Ovary (tissue), 10 donors: Measurements from ENCODE around the gene ACACB. TPM values are rescaled to one million over a fixed set of nuclear protein-coding genes. Genes with fewer than 3 reads are reported as not detected.

Source experiments
- DNase-seq, 5 donors: peaks; one replicate each; pipeline ENCODE4 v3.0.0-alpha.2; 2019 to 2020
- H3K27ac ChIP-seq, 2 donors: fragments of 200-600 bp; one replicate each; pipeline versions ENCODE4 v1.5.1 to v1.8.0; 2019 to 2022
- H3K27me3 ChIP-seq: fragments of 200-600 bp; one replicate; pipeline ENCODE4 v1.8.0; 2022
- H3K36me3 ChIP-seq: fragments of 200-600 bp; sonication (generic); one replicate; pipeline ENCODE4 v1.5.1; 2019
- H3K4me1 ChIP-seq: one replicate; pipeline ENCODE4 v1.8.1; 2013; ENCODE audit warnings: mild to moderate bottlenecking, moderate library complexity; ENCODE audit not compliant: insufficient read depth
- H3K4me3 ChIP-seq: fragments of 200-600 bp; sonication (generic); one replicate; pipeline ENCODE4 v1.5.1; 2017
- H3K9me3 ChIP-seq, 2 donors: fragments of 200-600 bp in 1 of 2; sonication (generic) in 1 of 2; one replicate each; pipeline versions ENCODE4 v1.5.1 to v1.8.1; 2013 to 2019; ENCODE audit warnings: mild to moderate bottlenecking in 1 of 2, moderate library complexity in 1 of 2
- EP300 ChIP-seq: sonication (generic); formaldehyde crosslinking; IDR thresholded peaks from one replicate; pipeline ENCODE4 v1.6.1; 2017; ENCODE audit warnings: antibody characterized with exemption
- POLR2A ChIP-seq: fragments of 450-650 bp; IDR thresholded peaks from one replicate; pipeline ENCODE4 v1.6.1; 2017; ENCODE audit warnings: antibody characterized with exemption, mild to moderate bottlenecking, moderate library complexity
- WGBS, 3 donors: extraction: QIAGEN DNeasy Blood & Tissue Kit in 1 of 3; methylation state at CpG; one replicate each; pipeline versions ENCODE4 v1.1.5 to v1.1.7; 2013 to 2017; 5-methylcytosine and 5-hydroxymethylcytosine counted together
- intact Hi-C, 4 donors: fragments of 100-400 bp; cut with DNase I; formaldehyde crosslinking; loops; one replicate each; pipeline versions ENCODE4 v1.11.0 to v1.15.1; 2022 to 2023
- long read RNA-seq, 3 donors: library from polyadenylated mRNA in 2 of 3; unstranded in 2 of 3; transcript quantifications; one replicate each; pipeline ENCODE4 v2.0.0 and lab custom pipeline, GENCODE V29; 2021 to 2026
- polyA plus RNA-seq, 2 donors: library from polyadenylated mRNA; stranded (reverse); fragments of 200-250 nt in 1 of 2; fragments of 350-450 nt in 1 of 2; fragmentation: Illumina TruSeq in 1 of 2; extraction: RNeasy Lipid Tissue Mini Kit (QIAGEN cat#74804) in 1 of 2; gene quantifications; one replicate each; pipeline ENCODE4 v1.2.3, GENCODE V29; 2013 to 2014
- total RNA-seq, 7 donors: library from RNA; depleted of rRNA in 2 of 7; stranded (reverse); fragments of >200 nt in 2 of 7; fragmentation: NEBNext Ultra II Directional in 3 of 7; extraction: Animal tissue kit (Norgen Biotek cat#: 25700) in 3 of 7; gene quantifications; one replicate each; pipeline versions ENCODE4 v1.1.0 to v1.2.4, GENCODE V29; 2016 to 2023
- TF ChIP-seq, protein P1 (sequence below), 3 donors: fragments of 450-650 bp in 2 of 3; fragments of 200-600 bp in 1 of 3; IDR thresholded peaks; one replicate each; pipeline versions ENCODE4 v1.5.1 to v1.8.0; 2016 to 2022; ENCODE audit warnings: antibody characterized with exemption in 3 of 3, mild to moderate bottlenecking in 1 of 3
- donor health status: DM: no; HTN: no; CAD: no; lungs with moderate emphysema.
- donor health status: DM: no; HTN: no; CAD: no.
- donor health status: Bipolar disorder and iron deficiency.
- donor health status: DM: yes; HTN: yes; CAD: no.
- donor health status: DM: no; HTN: no; CAD: no.
- donor health status: DM: yes; HTN: yes; CAD: no.

The ACACB gene
- total RNA-seq (10 to 100 TPM; 27.1 to 56.5 (median 40.9) TPM), polyA plus RNA-seq (10 to 100 TPM; 20.5 to 23.0 TPM)
- long read RNA-seq, donor 1, partial matches to known transcripts, result 14 of 27 reads
- long read RNA-seq, donor 1, other reads (novel, unspliced or antisense), result 9 of 27 reads
- long read RNA-seq, donor 2, result 0 reads
- long read RNA-seq, donor 3, partial matches to known transcripts, result 2 of 10 reads
- long read RNA-seq, donor 3, other reads (novel, unspliced or antisense), result 6 of 10 reads

DNA sequence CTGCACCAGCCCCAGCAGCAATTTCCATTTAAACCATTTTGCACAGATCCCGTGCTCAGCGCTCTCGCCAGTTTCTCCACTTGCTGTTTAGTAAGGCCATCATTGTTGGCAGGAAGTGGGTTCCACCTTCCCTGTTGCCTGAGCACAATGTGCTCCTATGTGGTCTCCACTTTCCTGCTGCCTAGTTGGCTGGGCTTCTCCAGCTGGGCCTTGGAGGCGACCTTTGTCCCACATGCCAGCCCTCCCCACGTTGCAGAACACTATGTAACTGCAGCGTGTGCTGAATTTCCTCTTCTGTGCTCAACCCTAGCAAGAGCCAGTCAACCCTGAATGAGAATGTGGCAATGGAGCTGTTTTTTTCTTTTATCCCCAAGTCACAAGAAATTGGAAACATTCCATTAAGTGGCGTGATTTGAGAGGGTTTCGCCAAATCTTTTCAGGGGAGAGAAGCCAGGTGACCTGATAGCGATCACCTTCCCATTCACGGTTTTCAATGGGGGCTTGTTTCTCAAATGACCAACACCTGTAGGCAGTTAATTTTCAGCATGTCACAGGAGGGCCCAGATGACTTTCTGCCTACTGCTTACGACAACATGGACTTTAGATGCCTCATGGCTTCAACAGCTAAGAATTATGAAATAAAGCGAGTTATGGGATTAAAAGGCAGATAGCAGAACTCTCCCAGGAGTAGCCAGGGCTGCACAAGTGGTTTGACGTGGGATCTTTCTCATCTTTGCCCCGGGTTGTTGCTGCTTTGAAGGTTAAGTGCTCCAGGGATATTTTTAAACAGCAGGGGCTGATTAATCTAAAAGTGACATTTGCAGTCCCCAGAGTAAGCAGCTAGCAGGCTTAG, at the start of gene ACACB:
TSS of gene ACACB (plus strand) at position 830 of the 853 bp plus-strand sequence. CDS start 22,819 bp downstream, outside the sequence.
- H3K27me3 ChIP-seq, result no peaks in the 10 kb centered on the region
- no peaks in the 10 kb centered on the region for H3K36me3 ChIP-seq
- no peak within 1 kb of the TSS for H3K4me3 ChIP-seq
- 56 to 63% (median 61%) methylated on average over 14 of the region's 14 CpGs for WGBS, 3 donors
- no peak within 1 kb of the TSS for H3K27ac ChIP-seq
- TF ChIP-seq EP300 (no peak), POLR2A (no peak)
- TF ChIP-seq, protein P1, sequence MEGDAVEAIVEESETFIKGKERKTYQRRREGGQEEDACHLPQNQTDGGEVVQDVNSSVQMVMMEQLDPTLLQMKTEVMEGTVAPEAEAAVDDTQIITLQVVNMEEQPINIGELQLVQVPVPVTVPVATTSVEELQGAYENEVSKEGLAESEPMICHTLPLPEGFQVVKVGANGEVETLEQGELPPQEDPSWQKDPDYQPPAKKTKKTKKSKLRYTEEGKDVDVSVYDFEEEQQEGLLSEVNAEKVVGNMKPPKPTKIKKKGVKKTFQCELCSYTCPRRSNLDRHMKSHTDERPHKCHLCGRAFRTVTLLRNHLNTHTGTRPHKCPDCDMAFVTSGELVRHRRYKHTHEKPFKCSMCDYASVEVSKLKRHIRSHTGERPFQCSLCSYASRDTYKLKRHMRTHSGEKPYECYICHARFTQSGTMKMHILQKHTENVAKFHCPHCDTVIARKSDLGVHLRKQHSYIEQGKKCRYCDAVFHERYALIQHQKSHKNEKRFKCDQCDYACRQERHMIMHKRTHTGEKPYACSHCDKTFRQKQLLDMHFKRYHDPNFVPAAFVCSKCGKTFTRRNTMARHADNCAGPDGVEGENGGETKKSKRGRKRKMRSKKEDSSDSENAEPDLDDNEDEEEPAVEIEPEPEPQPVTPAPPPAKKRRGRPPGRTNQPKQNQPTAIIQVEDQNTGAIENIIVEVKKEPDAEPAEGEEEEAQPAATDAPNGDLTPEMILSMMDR (IDR thresholded peaks at IDR 0.05), result no peak
- intact Hi-C loops, result loop anchor here in 1 of 4 donors (10.0 kb wide), 1 partner anchor 269 kb away; no protein-coding TSS in a partner anchor
- H3K4me1 ChIP-seq, result peaks cover 17% of the 10 kb centered on the region
- DNase-seq, result peak in 4 of 5 donors; percentile 43 to 75 (median 52)
- H3K9me3 ChIP-seq, result no peaks in the 10 kb centered on the region

DNA sequence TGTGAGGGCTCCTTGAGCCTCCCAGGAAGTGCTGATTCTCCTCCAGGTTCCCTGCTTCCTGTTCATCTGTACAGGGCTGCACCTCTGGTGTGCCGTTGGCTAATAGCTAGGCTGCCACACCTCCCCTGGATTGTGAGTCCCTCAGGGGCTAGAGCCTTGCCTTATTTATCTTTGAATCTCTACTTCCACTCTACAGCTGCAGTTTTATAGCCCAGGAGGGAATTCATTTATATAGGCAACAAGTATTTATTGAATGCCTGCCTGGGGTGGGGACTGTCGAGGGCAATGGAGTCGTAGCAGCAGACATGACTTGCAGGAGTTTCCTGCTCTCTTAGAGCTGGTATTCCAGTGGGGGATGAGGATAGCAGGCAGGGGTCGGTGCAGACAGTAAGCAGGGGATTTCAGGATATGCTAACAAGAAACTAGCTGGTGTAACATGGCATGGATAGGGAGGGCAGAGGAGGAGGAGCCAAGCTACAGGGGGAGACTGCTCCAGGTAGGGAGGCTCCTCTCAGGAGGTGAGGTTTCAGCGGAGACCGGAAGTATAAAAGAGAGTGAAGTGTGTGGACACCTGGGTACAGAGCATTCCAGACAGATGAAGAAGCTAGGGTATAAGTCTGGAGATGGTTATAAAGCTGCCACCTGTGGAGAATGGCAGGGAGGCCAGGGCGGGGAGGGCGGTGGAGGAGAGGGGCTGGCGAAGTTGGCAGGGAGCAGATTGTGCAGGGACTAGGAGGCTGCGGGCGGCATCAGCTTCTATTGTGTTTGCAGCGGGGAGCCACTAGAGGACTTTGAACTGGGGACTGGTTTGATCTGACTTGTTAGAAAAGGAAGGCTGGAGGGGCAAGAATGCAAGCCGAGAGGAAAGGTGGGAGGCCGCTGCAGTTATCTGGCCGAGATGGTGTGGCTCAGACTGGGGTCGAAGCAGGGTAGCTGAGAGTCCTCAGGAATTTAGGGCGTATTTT, 46.8 kb upstream of the ACACB start:
- no peak for TF ChIP-seq POLR2A
- TF ChIP-seq, protein P1 (IDR thresholded peaks at IDR 0.05), result no peak
- TF ChIP-seq EP300, result no peak
- no peaks in the 10 kb centered on the region for H3K36me3 ChIP-seq
- 82 to 87% (median 86%) methylated on average over 17 of the region's 17 CpGs for WGBS, 3 donors

DNA sequence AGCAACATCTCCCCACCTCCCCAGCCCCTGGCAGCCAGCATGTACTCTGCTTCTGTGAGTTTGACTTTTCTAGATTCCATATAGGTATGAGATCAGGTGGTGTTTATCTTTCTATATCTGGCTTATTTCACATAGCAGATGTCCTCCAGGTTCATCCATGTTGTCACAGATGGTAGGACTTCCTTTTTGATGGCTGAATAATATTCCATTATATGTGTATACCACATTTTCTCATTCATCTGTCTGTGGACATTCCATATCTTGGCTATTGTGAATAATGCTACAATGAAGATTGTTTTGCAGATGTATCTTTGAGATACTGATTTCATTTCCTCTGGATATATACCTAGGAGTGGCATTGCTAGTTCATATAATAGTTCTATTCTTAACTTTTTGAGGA, 41.5 kb upstream of the ACACB start:
- H3K4me1 ChIP-seq, result no peaks in the 10 kb centered on the region
- DNase-seq, result no peak
- no peaks in the 10 kb centered on the region for H3K9me3 ChIP-seq
- H3K27me3 ChIP-seq, result no peaks in the 10 kb centered on the region
- no peak for TF ChIP-seq EP300
- TF ChIP-seq, protein P1 (IDR thresholded peaks at IDR 0.05), result no peak
- TF ChIP-seq POLR2A, result no peak
- intact Hi-C loops, result no loop called here
- H3K27ac ChIP-seq, result no peak overlapping the region
- no peak overlapping the region for H3K4me3 ChIP-seq
- H3K36me3 ChIP-seq, result no peaks in the 10 kb centered on the region

More for the DNA sequence above, 46.8 kb upstream of the ACACB start:
- Histone ChIP-seq H3K4me3 (no peak overlapping the region), H3K27me3 (no peaks in the 10 kb centered on the region), H3K4me1 (no peaks in the 10 kb centered on the region), H3K27ac (no peak overlapping the region), H3K9me3 (no peaks in the 10 kb centered on the region)
- intact Hi-C loops, result no loop called here
- DNase-seq, result no peak

GRCh38 chr12:109082751-109083150, 33.6 kb upstream of the ACACB start:
- no peak for TF ChIP-seq EP300
- no peak for TF ChIP-seq POLR2A
- TF ChIP-seq, protein P1 (IDR thresholded peaks at IDR 0.05), result no peak
- intact Hi-C loops, result no loop called here

More at GRCh38 chr12:109082751-109083150, 33.6 kb upstream of the ACACB start:
- WGBS, 3 donors, result 91 to 94% (median 93%) methylated on average over 14 of the region's 14 CpGs
- DNase-seq, result no peak
- Histone ChIP-seq H3K27me3 (no peaks in the 10 kb centered on the region), H3K4me3 (no peak overlapping the region), H3K9me3 (no peaks in the 10 kb centered on the region), H3K27ac (no peak overlapping the region), H3K36me3 (no peaks in the 10 kb centered on the region), H3K4me1 (no peaks in the 10 kb centered on the region)
